Fibroblast of mammary gland (primary cell): ENCODE data around the gene RTL1.

Experiments used
- DNase-seq: peaks from one replicate; pipeline ENCODE4 v3.0.0-alpha.2; 2010; ENCODE audit warnings: low read depth
- H3K4me3 ChIP-seq: 2 replicates; pipeline ENCODE4 v1.5.1; 2011; ENCODE audit warnings: low read depth, mild to moderate bottlenecking, low read length, moderate library complexity; ENCODE audit not compliant: control insufficient read depth
- TF ChIP-seq, protein P1 (sequence below): conservative IDR thresholded peaks from 2 replicates; pipeline ENCODE4 v1.5.1; 2011; ENCODE audit warnings: low read depth, low read length, inconsistent platforms; ENCODE audit not compliant: control insufficient read depth, insufficient read depth

The RTL1 gene

DNA sequence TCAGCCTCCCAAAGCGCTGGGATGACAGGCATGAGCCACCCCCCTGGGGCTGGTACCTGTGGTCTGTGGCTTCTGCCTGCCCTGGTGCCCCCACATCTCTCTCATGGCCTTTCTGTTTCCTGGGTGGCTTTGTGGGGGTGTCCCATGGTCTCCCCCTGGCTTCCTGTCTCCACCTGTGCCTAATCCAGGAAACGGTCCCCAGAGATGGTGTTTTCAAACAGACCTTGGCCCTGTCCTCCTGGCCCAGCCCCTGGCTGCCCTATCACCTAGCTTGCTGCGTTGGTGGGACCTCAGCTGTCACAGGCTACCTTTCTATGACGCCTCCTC is 59.5 kb downstream of the RTL1 start:
- TF ChIP-seq, protein P1, sequence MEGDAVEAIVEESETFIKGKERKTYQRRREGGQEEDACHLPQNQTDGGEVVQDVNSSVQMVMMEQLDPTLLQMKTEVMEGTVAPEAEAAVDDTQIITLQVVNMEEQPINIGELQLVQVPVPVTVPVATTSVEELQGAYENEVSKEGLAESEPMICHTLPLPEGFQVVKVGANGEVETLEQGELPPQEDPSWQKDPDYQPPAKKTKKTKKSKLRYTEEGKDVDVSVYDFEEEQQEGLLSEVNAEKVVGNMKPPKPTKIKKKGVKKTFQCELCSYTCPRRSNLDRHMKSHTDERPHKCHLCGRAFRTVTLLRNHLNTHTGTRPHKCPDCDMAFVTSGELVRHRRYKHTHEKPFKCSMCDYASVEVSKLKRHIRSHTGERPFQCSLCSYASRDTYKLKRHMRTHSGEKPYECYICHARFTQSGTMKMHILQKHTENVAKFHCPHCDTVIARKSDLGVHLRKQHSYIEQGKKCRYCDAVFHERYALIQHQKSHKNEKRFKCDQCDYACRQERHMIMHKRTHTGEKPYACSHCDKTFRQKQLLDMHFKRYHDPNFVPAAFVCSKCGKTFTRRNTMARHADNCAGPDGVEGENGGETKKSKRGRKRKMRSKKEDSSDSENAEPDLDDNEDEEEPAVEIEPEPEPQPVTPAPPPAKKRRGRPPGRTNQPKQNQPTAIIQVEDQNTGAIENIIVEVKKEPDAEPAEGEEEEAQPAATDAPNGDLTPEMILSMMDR = no peak
- DNase-seq = no peak
- H3K4me3 ChIP-seq = no peak overlapping the region

DNA sequence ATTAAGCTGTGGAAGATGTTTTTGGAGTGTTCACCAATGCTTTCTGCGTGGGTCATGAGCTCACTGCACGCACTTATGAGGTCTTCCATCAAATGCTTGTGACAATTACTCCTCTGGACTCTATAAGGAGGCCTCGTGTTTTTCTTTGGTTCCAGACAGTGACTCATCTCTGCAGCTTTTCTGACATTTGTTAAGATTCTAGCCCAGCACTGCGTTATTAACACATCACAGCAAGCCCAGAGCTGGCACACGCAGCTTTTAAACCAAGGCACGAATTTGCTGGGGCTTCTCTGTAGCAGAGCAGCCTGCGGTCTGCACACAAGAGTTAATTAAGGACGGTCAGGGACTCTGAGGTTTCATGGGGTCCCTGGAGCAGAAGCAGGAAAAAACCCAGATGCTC is 60.7 kb downstream of the RTL1 start:
- TF ChIP-seq, protein P1 = no peak
- DNase-seq = peak; percentile 94
- no peak overlapping the region for H3K4me3 ChIP-seq

DNA sequence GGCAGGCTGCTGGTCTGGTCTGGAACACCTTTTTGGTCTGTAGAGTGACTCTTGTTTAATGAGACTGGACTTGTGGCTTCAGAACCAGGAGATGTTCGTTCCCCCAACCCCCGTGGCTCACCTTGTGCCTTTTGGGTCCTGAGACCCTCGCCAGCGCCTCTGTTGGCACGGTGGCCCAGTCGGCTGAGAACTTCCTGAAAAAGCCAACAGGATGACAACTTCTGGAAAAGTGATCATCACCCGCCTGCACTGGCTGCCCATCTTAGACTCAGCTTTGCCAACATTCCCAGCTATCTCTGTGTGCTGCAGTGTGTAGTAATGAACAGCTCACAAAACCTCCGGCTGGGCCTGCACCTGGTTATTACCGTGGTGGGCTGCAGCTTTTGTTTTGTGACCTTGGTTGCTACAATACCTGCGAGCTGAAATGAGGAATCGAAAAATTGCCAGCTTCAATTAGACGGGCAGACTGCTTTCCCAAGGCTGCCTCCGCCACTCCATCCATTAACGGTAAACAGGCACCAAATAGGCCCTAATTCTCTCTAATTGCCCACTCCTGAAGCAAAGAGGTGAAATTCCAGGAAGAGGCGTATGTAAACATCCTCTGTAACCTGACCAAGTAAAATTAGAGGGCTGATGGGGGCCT is 61.6 kb downstream of the RTL1 start:
- TF ChIP-seq, protein P1 = no peak
- no peak for DNase-seq
- H3K4me3 ChIP-seq = no peak overlapping the region

DNA sequence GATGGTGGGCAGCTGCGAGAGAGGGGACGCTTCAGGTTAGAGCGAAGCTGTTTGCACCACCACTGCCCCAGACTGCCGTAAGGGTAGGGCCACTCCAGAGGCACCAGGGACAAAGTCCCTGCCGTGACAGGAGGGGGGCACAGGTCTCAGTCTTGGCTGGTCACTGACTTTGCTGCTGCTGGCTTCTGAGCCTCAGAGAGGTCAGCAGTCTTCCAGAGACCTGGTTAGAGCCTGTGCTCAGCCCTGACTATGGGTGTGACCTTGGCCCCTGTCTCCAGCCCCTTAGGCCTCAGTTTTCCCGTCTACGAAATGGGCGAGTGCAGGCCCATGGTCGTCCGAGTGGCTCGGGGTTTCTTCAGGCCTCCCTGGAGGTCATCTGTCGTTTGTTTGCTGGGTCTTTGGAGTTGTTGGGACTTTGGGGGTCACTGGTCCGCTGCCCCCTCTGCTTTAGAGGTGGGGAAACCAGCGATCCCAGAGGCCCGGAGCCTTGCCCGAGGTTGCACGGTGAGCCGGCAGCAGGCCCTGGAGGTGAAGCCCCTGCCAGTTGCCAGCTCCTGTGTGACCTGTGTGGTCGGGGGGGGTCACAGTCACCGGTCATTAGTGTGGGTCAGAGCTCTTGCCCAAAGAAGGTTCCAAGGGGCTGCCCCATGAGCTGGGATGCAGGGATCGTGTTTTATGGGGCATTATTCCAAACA is 62.3 kb downstream of the RTL1 start:
- DNase-seq = no peak
- H3K4me3 ChIP-seq = no peak overlapping the region
- TF ChIP-seq, protein P1 = no peak

DNA sequence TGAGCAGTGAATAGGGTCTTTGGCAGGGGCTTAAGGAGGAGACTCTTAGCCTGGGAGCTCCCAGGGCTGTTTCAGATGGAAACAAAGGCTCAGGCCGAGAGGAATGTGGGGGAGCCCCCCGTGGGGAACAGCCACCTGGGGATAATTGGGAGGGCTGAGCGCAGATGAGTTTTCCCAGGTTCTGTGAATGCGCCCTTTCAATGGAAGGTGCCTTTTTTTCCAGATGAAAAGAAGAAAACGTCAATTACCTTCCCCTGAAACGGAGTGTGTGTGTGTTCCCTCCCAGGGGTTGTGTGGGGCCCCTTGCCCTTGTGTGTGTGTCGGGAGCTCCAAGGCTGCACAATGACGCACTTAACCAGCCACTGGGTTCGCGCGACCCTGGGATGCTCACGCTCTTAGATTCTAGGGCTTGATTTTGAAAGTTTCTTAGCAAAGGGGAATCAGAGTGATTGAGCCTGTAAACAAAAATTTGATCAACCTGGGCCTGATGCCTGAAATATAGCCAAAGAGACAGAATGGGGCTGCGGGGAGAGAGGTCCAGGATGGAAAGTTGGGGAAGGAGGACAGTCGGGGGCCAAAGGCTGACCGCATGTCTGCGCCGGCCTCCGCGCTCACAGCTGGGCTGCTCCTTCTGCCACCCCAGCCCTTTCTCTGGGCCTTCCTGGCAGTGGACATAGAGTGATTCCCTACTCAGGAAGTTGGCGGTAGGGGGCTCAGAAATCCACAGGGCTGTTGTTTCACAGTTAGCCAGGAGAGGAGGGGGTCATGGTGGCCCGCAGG is 63.0 kb downstream of the RTL1 start:
- TF ChIP-seq, protein P1 = no peak
- no peak for DNase-seq
- H3K4me3 ChIP-seq = no peak overlapping the region

DNA sequence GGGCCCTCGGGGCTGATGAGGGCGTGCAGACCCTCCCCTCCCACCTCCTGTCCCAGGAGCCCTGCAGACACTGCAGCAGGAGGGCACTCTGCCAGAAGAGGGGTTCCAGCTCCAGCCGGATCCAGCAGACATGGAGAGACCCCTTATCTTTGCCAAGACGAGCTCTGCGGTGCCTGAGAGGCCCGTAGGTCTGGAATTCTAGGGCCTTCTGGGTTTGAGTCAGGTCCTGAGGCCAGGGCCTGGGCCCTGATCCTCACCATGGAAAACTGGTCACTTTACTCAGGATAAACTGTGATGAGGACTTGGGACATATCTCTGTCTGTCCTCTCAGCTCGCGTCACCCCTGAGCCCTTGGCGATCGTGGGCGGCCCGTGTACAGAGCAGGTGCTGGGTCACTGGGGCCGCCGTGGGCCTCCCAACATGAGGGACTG is 63.8 kb downstream of the RTL1 start:
- TF ChIP-seq, protein P1 = no peak
- no peak for DNase-seq
- no peak overlapping the region for H3K4me3 ChIP-seq

DNA sequence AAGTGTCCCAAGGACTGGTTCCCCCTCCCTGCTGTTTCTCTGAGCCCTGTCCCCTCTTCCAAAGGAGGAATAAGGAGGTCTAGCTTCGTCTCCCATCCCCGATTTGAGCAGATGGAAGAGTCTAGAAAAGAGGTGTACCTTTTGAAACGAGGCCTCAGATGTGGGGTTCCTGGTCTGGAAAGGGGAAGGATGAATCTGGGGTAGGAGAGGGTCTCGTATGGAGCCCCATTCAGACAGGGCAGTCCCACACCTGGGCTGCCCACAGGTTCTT is 64.3 kb downstream of the RTL1 start:
- no peak for DNase-seq
- TF ChIP-seq, protein P1 = no peak
- no peak overlapping the region for H3K4me3 ChIP-seq
